Measurements from ENCODE around the gene NHS.

The NHS gene

DNA sequence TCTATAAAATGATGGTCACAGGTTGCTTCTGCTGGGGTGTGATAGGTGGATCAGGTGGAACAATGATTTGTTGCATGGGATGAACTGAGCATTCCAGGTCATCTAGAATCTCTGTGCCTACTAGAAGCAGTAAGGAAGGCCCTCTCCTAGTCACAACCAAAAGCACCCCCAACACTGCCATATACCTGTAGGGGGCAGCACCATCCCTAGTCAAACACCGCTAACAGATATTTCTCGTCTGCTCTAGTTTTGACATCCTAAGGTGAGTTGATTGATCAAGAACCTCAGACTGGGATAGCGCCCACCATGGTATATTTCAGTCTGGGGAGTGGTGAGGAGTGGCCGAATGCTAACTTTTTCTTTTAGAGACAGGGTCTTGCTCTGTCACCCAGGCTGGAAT lies 160.2 kb downstream of the NHS start:
- TF ChIP-seq, protein P1, sequence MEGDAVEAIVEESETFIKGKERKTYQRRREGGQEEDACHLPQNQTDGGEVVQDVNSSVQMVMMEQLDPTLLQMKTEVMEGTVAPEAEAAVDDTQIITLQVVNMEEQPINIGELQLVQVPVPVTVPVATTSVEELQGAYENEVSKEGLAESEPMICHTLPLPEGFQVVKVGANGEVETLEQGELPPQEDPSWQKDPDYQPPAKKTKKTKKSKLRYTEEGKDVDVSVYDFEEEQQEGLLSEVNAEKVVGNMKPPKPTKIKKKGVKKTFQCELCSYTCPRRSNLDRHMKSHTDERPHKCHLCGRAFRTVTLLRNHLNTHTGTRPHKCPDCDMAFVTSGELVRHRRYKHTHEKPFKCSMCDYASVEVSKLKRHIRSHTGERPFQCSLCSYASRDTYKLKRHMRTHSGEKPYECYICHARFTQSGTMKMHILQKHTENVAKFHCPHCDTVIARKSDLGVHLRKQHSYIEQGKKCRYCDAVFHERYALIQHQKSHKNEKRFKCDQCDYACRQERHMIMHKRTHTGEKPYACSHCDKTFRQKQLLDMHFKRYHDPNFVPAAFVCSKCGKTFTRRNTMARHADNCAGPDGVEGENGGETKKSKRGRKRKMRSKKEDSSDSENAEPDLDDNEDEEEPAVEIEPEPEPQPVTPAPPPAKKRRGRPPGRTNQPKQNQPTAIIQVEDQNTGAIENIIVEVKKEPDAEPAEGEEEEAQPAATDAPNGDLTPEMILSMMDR (IDR thresholded peaks at IDR 0.05; ENCODE audit: low read depth, low read length, missing control alignments), result peak; percentile 66
- Histone ChIP-seq H3K4me3 (ENCODE audit: low read depth, low read length) (no peak overlapping the region), H3K27me3 (replicated peaks) (no peaks in the 10 kb centered on the region), H3K27ac (no peak overlapping the region), H3K36me3 (replicated peaks) (no peaks in the 10 kb centered on the region)
- in situ Hi-C loops (cut with HindIII; ENCODE audit: low pct_ligation_motif_present, low sequenced_read_pairs), result no loop called here
- DNase-seq, result no peak

DNA sequence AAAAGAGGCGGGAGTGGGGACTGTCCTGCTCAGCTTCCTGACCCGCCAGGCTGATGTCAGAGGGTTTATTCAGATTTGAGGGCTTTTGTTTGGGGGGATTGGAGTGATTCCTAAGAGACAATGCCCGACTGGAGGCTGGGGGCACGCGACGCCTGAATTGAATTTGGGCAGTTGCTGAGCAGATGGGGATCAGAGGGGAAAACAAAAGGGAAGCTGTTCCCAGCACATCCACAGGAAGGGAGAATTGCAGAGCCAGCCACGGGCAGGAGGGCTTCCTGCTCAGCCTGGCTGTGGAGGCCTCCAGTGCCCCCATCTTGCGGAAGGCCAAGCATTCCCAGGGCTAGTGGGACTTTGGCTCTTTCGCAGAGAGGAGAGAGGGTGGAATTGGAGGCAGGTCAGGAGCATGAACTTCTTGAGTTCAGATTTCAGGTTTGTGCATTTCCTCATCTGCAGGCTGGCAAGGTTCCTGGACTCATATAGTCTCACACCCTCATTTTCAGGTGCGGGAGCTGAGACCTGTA lies 162.8 kb downstream of the NHS start:
- Histone ChIP-seq H3K27me3 (replicated peaks) (no peaks in the 10 kb centered on the region), H3K36me3 (replicated peaks) (no peaks in the 10 kb centered on the region)
- in situ Hi-C loops (cut with HindIII; ENCODE audit: low pct_ligation_motif_present, low sequenced_read_pairs), result no loop called here

DNA sequence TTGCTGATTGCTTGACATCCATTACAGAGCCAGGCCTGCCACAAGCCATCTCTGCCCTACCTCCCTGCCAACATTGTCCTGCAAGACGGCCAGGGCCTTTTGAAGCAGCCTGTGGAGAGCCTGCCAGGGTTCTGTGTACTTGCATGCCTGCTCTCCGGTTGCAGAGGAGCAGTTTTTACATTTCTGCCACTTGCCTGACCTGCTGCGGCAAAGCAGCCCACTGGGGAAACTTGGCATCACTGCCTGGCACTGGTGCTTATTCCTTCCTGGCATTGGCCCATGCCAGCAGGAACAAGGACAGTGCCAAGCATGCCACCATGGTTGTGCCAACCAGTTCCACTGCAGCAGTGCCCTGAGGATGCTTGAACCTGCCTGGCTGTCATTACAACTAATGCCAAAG lies 167.1 kb downstream of the NHS start:
- no peaks in the 10 kb centered on the region for H3K36me3 ChIP-seq (replicated peaks)
- no peaks in the 10 kb centered on the region for H3K27me3 ChIP-seq (replicated peaks)
- H3K27ac ChIP-seq, result no peak overlapping the region
- H3K4me3 ChIP-seq (ENCODE audit: low read depth, low read length), result no peak overlapping the region
- DNase-seq, result no peak
- in situ Hi-C loops (cut with HindIII; ENCODE audit: low pct_ligation_motif_present, low sequenced_read_pairs), result no loop called here
- TF ChIP-seq, protein P1 (IDR thresholded peaks at IDR 0.05; ENCODE audit: low read depth, low read length, missing control alignments), result no peak

More for the DNA sequence above, 162.8 kb downstream of the NHS start:
- Histone ChIP-seq H3K4me3 (ENCODE audit: low read depth, low read length) (no peak overlapping the region), H3K27ac (no peak overlapping the region)
- DNase-seq, result no peak
- TF ChIP-seq, protein P1 (IDR thresholded peaks at IDR 0.05; ENCODE audit: low read depth, low read length, missing control alignments), result no peak

DNA sequence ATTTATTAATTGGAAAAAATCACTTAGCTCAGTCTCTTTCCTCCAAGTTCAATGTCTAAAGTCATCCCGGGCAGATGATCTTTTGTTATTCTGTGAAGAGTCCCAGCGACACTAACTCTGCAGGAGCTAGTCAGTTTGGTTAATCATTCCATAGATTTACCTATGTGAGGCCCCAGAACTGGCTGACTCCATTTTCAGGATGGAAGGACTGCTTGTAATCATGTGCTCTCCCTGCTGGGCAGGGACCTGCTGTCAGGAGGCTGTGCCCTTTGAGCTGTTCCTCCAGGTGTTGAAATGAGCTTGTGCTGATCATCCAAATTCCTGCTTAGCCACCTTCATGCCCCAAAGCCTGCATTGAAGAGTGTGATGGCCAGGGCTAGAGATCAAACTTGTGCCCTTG lies 169.8 kb downstream of the NHS start:
- no peak for DNase-seq
- Histone ChIP-seq H3K27me3 (replicated peaks) (no peaks in the 10 kb centered on the region), H3K27ac (no peak overlapping the region), H3K36me3 (replicated peaks) (no peaks in the 10 kb centered on the region), H3K4me3 (ENCODE audit: low read depth, low read length) (no peak overlapping the region)
- TF ChIP-seq, protein P1 (IDR thresholded peaks at IDR 0.05; ENCODE audit: low read depth, low read length, missing control alignments), result no peak
- in situ Hi-C loops (cut with HindIII; ENCODE audit: low pct_ligation_motif_present, low sequenced_read_pairs), result no loop called here

DNA sequence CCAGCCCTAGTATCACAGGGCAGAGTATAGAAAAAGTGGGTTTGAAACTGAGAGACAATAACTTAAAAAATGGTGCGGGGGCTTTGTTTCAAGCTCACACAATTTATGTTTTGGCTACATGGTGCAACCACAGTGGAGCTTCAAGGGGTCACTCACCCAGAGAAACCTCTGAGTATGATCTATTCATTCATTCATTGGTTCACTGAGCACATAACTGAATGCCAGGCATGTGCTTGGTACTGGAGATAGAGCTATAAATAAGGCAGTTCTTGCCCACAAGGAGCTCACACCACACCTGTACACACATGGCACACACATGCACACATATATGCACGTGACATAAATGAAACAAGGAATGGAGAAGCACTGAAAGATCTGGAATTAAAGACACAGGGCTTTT lies 171.4 kb downstream of the NHS start:
- in situ Hi-C loops (cut with HindIII; ENCODE audit: low pct_ligation_motif_present, low sequenced_read_pairs), result no loop called here
- H3K27ac ChIP-seq, result no peak overlapping the region
- no peaks in the 10 kb centered on the region for H3K36me3 ChIP-seq (replicated peaks)

More for the DNA sequence above, 171.4 kb downstream of the NHS start:
- DNase-seq, result no peak
- no peak overlapping the region for H3K4me3 ChIP-seq (ENCODE audit: low read depth, low read length)
- H3K27me3 ChIP-seq (replicated peaks), result no peaks in the 10 kb centered on the region
- TF ChIP-seq, protein P1 (IDR thresholded peaks at IDR 0.05; ENCODE audit: low read depth, low read length, missing control alignments), result no peak

Data from brain microvascular endothelial cell (primary cell).